Testis (tissue), 2 donors: ENCODE measurements around the gene PCCA.

Source experiments
- POLR2A ChIP-seq: fragments of 450-650 bp; IDR thresholded peaks from one replicate; pipeline ENCODE4 v1.6.1; 2017; ENCODE audit warnings: antibody characterized with exemption, mild to moderate bottlenecking, moderate library complexity
- TF ChIP-seq, protein P1 (sequence below), 3 experiments: fragments of 450-650 bp in 2 of 3; fragments of 200-600 bp in 1 of 3; sonication (generic) in 1 of 3; IDR thresholded peaks; one replicate each; pipeline ENCODE4 v1.5.1; 2016 to 2019; ENCODE audit warnings: antibody characterized with exemption in 3 of 3, mild to moderate bottlenecking in 2 of 3, moderate library complexity in 1 of 3

DNA sequence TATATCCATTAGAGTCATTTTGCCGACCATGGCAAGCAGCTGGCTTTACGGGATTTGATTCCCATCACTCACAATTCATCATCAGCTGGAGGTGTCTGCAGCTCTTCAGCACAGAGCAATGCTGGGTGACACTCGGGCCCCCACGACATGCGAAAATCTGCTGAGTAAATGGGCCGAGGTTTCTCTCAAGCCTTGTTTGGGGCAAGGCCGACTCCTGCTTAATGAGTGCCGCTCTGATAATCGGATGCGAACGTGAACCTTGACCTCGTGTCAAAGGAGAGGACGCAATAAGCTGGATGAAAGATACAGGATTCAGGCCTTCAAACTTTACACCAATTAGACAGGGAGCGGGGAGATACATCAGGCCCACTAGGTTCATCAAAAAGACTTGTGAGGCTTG lies 434.5 kb downstream of the PCCA start:
- TF ChIP-seq, protein P1, sequence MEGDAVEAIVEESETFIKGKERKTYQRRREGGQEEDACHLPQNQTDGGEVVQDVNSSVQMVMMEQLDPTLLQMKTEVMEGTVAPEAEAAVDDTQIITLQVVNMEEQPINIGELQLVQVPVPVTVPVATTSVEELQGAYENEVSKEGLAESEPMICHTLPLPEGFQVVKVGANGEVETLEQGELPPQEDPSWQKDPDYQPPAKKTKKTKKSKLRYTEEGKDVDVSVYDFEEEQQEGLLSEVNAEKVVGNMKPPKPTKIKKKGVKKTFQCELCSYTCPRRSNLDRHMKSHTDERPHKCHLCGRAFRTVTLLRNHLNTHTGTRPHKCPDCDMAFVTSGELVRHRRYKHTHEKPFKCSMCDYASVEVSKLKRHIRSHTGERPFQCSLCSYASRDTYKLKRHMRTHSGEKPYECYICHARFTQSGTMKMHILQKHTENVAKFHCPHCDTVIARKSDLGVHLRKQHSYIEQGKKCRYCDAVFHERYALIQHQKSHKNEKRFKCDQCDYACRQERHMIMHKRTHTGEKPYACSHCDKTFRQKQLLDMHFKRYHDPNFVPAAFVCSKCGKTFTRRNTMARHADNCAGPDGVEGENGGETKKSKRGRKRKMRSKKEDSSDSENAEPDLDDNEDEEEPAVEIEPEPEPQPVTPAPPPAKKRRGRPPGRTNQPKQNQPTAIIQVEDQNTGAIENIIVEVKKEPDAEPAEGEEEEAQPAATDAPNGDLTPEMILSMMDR (IDR thresholded peaks at IDR 0.05): no peak
- TF ChIP-seq POLR2A: no peak
